Mucosa of stomach (tissue), 1 donor: ENCODE results near the gene OR10G4.
"Not testable (repeated sequence)": the region's sequence is repeated elsewhere in the genome, so short reads cannot be mapped to it uniquely, and the experiment has no call there.

Experiments used
- H3K27me3 ChIP-seq: one replicate; pipeline ENCODE4 v1.7.0; 2013; ENCODE audit warnings: mild to moderate bottlenecking, low read length; ENCODE audit not compliant: control insufficient read depth, insufficient read depth
- H3K36me3 ChIP-seq: one replicate; pipeline ENCODE4 v1.7.0; 2013; ENCODE audit warnings: low read length; ENCODE audit not compliant: control insufficient read depth, insufficient read depth
- H3K4me1 ChIP-seq: one replicate; pipeline ENCODE4 v1.7.0; 2013; ENCODE audit warnings: mild to moderate bottlenecking, low read length; ENCODE audit not compliant: control insufficient read depth, insufficient read depth
- H3K4me3 ChIP-seq: one replicate; pipeline ENCODE4 v1.7.0; 2013; ENCODE audit warnings: low read length
- H3K9ac ChIP-seq: one replicate; pipeline ENCODE4 v1.7.0; 2013; ENCODE audit warnings: mild to moderate bottlenecking, low read length, moderate library complexity
- H3K9me3 ChIP-seq: one replicate; pipeline ENCODE4 v1.7.0; 2013; ENCODE audit warnings: mild to moderate bottlenecking, low read length, moderate library complexity; ENCODE audit not compliant: control insufficient read depth
- donor health status: Pancreatic carcinoma.

Gene OR10G4

GRCh38 chr11:124012697-124013096, at the start of gene OR10G4:
Gene OR10G4, plus strand, starts transcription at chr11:124012997. Its CDS starts 2,578 bp downstream, at chr11:124015575.
- Histone ChIP-seq H3K36me3 (no peaks in the 10 kb centered on the region), H3K9me3 (no peaks in the 10 kb centered on the region), H3K4me1 (no peaks in the 10 kb centered on the region), H3K27me3 (no peaks in the 10 kb centered on the region), H3K9ac (no peak within 1 kb of the TSS), H3K4me3 (no peak within 1 kb of the TSS)

- H3K4me1 ChIP-seq, result no peaks in the 10 kb centered on the region
- no peak overlapping the region for H3K9ac ChIP-seq
- no peak overlapping the region for H3K4me3 ChIP-seq
- no peaks in the 10 kb centered on the region for H3K36me3 ChIP-seq
- H3K9me3 ChIP-seq, result no peaks in the 10 kb centered on the region
- H3K27me3 ChIP-seq, result no peaks in the 10 kb centered on the region
Measured at GRCh38 chr11:123973816-123974215, 39.0 kb upstream of the OR10G4 start.

DNA sequence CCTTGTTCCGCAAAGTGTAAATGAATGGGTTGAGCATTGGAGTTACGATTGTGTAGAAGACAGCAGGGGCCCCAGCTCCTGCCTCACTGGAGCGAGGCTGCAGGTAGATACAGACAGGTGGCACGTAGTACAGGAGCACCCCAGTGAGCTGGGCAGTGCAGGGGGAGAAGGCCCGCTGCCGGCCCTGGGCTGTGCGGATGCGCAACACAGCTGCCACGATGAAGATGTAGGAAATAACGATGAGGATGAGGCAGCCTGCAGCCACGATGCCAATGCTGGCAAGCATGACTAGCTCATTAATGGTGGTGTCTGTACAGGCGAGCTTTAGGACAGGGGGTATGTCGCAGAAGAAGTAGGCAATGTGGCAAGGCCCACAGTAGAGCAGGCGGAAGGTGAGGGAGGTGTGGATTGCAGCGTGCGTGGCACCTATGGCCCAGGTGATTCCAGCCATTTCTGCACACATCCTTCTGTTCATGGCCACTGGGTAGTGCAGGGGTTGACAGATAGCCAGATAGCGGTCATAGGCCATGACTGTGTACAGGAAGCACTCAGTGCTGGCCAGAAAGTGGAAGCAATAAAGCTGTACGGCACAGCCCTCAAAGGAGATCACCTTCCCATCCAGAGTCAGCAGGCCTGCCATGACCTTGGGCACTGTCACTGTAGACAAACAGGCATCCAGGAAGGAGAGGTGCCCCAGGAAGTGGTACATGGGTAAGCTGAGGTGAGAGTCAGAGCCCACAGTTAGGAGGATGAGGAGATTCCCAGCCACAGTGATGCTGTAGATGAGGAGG, 35.8 kb upstream of the OR10G4 start:
- no peak overlapping the region for H3K9ac ChIP-seq
- H3K4me3 ChIP-seq, result no peak overlapping the region
- H3K36me3 ChIP-seq, result no peaks in the 10 kb centered on the region
- H3K9me3 ChIP-seq, result no peaks in the 10 kb centered on the region
- H3K27me3 ChIP-seq, result no peaks in the 10 kb centered on the region
- H3K4me1 ChIP-seq, result no peaks in the 10 kb centered on the region

DNA sequence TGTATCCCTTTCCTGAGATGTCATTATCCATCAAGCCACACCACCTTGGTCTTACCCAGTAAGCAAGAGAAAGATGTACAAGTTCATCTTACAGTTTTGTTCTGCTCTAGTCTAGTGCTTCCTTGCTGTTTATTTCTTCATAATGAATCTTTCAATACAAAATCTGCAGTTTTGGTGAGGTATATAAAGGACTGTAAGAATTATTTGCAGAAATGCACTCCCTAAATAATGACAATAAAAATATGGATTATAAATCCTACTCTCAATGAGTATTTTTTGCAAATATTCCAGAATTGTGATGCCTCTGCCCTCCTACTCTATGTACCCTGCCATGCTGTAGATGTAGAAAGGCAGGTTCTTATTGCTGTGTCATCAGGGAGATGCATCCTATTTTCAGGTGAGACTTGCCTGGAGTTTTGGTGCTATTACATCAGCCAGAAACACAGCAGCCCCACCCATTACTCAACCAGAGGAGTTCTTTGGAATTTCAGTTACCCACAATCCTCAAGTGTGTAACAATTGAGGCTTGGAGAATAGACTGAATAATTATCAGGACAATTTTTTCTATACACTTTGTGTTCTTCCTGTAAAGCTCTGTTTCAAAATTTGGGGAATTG, 35.0 kb upstream of the OR10G4 start, which contains the start of gene OR10S1:
OR10S1 (minus strand) TSS at position 51 of the 617 bp plus-strand sequence. CDS start 117 bp downstream, outside the sequence.
- H3K9ac ChIP-seq, result no peak within 1 kb of the TSS
- no peaks in the 10 kb centered on the region for H3K27me3 ChIP-seq
- H3K4me3 ChIP-seq, result no peak within 1 kb of the TSS
- H3K36me3 ChIP-seq, result no peaks in the 10 kb centered on the region
- no peaks in the 10 kb centered on the region for H3K4me1 ChIP-seq
- H3K9me3 ChIP-seq, result no peaks in the 10 kb centered on the region

DNA sequence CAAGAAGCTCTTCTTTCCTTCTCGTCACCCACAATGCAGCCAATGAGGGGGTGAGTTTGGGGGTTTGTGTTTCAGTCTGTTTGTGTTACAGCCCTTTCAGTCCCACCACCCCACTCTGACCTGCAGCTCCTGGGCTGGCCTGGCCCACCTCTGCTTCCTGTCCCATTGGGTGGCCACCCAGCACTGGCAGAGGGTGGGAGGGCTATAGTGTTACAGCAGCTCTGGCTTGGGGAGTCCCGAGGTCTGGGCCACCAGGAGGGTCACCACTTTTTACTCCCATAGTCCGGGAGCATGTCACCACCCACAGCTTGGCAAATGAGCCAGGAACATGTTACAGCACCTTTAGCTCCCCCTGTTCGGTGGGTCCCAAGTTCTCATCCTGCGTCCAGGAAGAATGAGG, 33.5 kb upstream of the OR10G4 start:
- H3K27me3 ChIP-seq, result no peaks in the 10 kb centered on the region
- H3K9ac ChIP-seq, result no peak overlapping the region
- H3K4me1 ChIP-seq, result no peaks in the 10 kb centered on the region
- no peaks in the 10 kb centered on the region for H3K9me3 ChIP-seq
- H3K4me3 ChIP-seq, result no peak overlapping the region
- H3K36me3 ChIP-seq, result no peaks in the 10 kb centered on the region

DNA sequence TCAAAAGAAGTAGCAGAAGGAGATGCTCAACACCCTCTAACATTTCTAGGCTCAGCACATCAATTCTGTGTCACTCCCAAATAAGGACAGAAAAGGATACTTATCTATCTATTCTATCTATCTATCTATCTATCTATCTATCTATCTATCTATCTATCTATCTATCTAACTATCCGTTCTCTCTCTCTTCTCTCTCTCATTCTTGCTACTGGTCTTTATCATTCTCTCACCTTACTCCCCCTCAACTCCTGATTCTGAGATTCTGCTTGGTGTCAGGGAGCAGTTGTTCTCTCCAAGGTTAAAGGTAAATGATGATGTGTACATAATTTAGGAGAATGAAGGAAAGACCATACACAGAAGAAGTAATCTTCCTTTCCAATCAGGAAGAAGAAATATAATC, 17.7 kb upstream of the OR10G4 start, which contains the start of gene OR10G6:
OR10G6 (minus strand) TSS at position 43 of the 400 bp plus-strand sequence; CDS start at position 43, 0 bp downstream.
- H3K4me1 ChIP-seq, result no peaks in the 10 kb centered on the region
- H3K9ac ChIP-seq, result no peak within 1 kb of the TSS
- no peak within 1 kb of the TSS for H3K4me3 ChIP-seq
- no peaks in the 10 kb centered on the region for H3K36me3 ChIP-seq
- H3K9me3 ChIP-seq, result no peaks in the 10 kb centered on the region
- no peaks in the 10 kb centered on the region for H3K27me3 ChIP-seq

DNA sequence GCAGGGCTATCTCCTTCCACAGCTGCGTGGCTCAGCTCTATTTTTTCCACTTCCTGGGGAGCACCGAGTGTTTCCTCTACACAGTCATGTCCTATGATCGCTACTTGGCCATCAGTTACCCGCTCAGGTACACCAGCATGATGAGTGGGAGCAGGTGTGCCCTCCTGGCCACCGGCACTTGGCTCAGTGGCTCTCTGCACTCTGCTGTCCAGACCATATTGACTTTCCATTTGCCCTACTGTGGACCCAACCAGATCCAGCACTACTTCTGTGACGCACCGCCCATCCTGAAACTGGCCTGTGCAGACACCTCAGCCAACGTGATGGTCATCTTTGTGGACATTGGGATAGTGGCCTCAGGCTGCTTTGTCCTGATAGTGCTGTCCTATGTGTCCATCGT, 3.0 kb downstream of the OR10G4 start:
- not testable (repeated sequence) for H3K27me3 ChIP-seq, H3K36me3 ChIP-seq, H3K4me1 ChIP-seq, H3K9ac ChIP-seq, H3K9me3 ChIP-seq, H3K4me3 ChIP-seq

GRCh38 chr11:124026498-124026897, 13.7 kb downstream of the OR10G4 start, which contains the start of gene OR10G8:
Gene OR10G8, plus strand, starts transcription at chr11:124026798. Its CDS starts 2,825 bp downstream, at chr11:124029623.
- H3K9ac ChIP-seq, result no peak within 1 kb of the TSS
- H3K9me3 ChIP-seq, result no peaks in the 10 kb centered on the region
- H3K36me3 ChIP-seq, result no peaks in the 10 kb centered on the region
- H3K27me3 ChIP-seq, result no peaks in the 10 kb centered on the region
- no peak within 1 kb of the TSS for H3K4me3 ChIP-seq
- H3K4me1 ChIP-seq, result no peaks in the 10 kb centered on the region

GRCh38 chr11:124036666-124037065, 23.9 kb downstream of the OR10G4 start:
- Histone ChIP-seq H3K4me1 (no peaks in the 10 kb centered on the region), H3K27me3 (no peaks in the 10 kb centered on the region), H3K36me3 (no peaks in the 10 kb centered on the region), H3K9ac (no peak overlapping the region), H3K9me3 (no peaks in the 10 kb centered on the region), H3K4me3 (no peak overlapping the region)

GRCh38 chr11:124039557-124039956, 26.8 kb downstream of the OR10G4 start:
- H3K9me3 ChIP-seq, result no peaks in the 10 kb centered on the region
- no peak overlapping the region for H3K9ac ChIP-seq
- no peaks in the 10 kb centered on the region for H3K36me3 ChIP-seq
- H3K27me3 ChIP-seq, result no peaks in the 10 kb centered on the region
- H3K4me1 ChIP-seq, result no peaks in the 10 kb centered on the region
- H3K4me3 ChIP-seq, result no peak overlapping the region

- Histone ChIP-seq H3K9ac (no peak within 1 kb of the TSS), H3K4me3 (no peak within 1 kb of the TSS), H3K27me3 (no peaks in the 10 kb centered on the region), H3K9me3 (no peaks in the 10 kb centered on the region), H3K4me1 (no peaks in the 10 kb centered on the region), H3K36me3 (no peaks in the 10 kb centered on the region)
Measured at GRCh38 chr11:124041254-124041653, 28.5 kb downstream of the OR10G4 start, which contains the start of gene OR10G7. Gene OR10G7, minus strand, starts transcription at chr11:124041325. Its CDS starts 2,324 bp downstream, at chr11:124039001.

DNA sequence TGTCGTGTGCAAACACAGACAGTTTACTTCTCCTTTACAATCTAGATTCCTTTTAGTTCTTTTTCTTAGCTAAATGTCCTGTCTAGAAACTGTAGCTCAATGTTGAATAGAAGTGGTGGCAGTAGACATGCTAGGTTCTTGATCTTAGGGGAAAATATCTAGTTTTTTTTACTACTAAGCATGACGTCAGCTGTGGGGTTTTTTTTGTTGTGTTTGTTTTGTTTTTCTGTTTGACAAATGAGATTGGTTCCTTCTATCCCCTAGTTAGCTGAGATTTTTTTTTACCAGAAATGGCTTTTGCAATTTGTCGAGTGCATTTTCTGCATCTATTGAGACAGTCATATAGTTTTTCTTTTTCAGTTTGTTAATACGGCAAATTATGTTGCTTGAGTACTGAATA, 30.6 kb downstream of the OR10G4 start:
- Histone ChIP-seq H3K4me3 (no peak overlapping the region), H3K36me3 (no peaks in the 10 kb centered on the region), H3K9me3 (no peaks in the 10 kb centered on the region), H3K27me3 (no peaks in the 10 kb centered on the region), H3K9ac (no peak overlapping the region), H3K4me1 (no peaks in the 10 kb centered on the region)
